WTC11 (cell line): ENCODE results near the gene APOO. TPM values are rescaled to one million over a fixed set of nuclear protein-coding genes. Genes with fewer than 3 reads are reported as not detected.

ENCODE experiments used
- ATAC-seq: fragments of 200-7000 bp; cut with Tn5 transposase; 2 replicates; pipeline ENCODE4 v1.10.0; 2021; ENCODE audit warnings: mild to moderate bottlenecking, moderate library complexity
- CTCF ChIA-PET: fragments of 300-600 bp; sonication (Branson Sonifier 250); formaldehyde crosslinking; loops from one replicate; lab custom pipeline; 2021; ENCODE audit warnings: antibody characterized with exemption; lab: Charles Lee
- POLR2A ChIA-PET: fragments of 350-600 bp; sonication (Branson Sonifier 250); formaldehyde crosslinking; loops from one replicate; lab custom pipeline; 2021; ENCODE audit warnings: antibody characterized with exemption; lab: Charles Lee
- DNase-seq: peaks from one replicate; pipeline ENCODE4 v3.0.0; 2021; ENCODE audit warnings: low spot score
- H3K27ac Mint-ChIP-seq: 2 replicates; pipeline ENCODE4 v1.8.0; 2021; ENCODE audit warnings: mixed read lengths
- H3K27me3 Mint-ChIP-seq: 2 replicates; pipeline ENCODE4 v1.8.0; 2021; ENCODE audit warnings: low read depth, mild to moderate bottlenecking, moderate library complexity, mixed read lengths
- H3K36me3 Mint-ChIP-seq: 2 replicates; pipeline ENCODE4 v1.8.0; 2021; ENCODE audit warnings: mixed read lengths
- H3K4me1 Mint-ChIP-seq: 2 replicates; pipeline ENCODE4 v1.8.0; 2022; ENCODE audit warnings: mixed read lengths
- H3K4me3 Mint-ChIP-seq: 2 replicates; pipeline ENCODE4 v1.8.0; 2021; ENCODE audit warnings: mild to moderate bottlenecking, moderate library complexity, mixed read lengths
- H3K9me3 Mint-ChIP-seq: 2 replicates; pipeline ENCODE4 v1.8.0; 2021; ENCODE audit warnings: mixed read lengths
- E2F1 ChIP-seq: sonication (generic); formaldehyde crosslinking; IDR thresholded peaks from 2 replicates; pipeline ENCODE4 v1.8.0; 2022; ENCODE audit warnings: mild to moderate bottlenecking, missing genetic modification reagents
- ESRRA ChIP-seq: sonication (generic); formaldehyde crosslinking; IDR thresholded peaks from 2 replicates; pipeline ENCODE4 v1.8.1; 2022; ENCODE audit warnings: mild to moderate bottlenecking, missing genetic modification reagents, borderline replicate concordance
- JAZF1 ChIP-seq: fragments of 250-450 bp; sonication (Bioruptor Pico); IDR thresholded peaks from 2 replicates; pipeline ENCODE4 v1.9.0; 2021; ENCODE audit warnings: moderate library complexity, mild to moderate bottlenecking, inconsistent platforms
- MAX ChIP-seq: sonication (generic); formaldehyde crosslinking; IDR thresholded peaks from 2 replicates; pipeline ENCODE4 v1.8.0; 2022; ENCODE audit warnings: mild to moderate bottlenecking, missing genetic modification reagents
- MXD4 ChIP-seq: fragments of 250-450 bp; sonication (Bioruptor Pico); IDR thresholded peaks from 2 replicates; pipeline ENCODE4 v1.8.0; 2021; ENCODE audit warnings: mild to moderate bottlenecking, moderate library complexity, borderline replicate concordance
- MYBL2 ChIP-seq: sonication (generic); formaldehyde crosslinking; IDR thresholded peaks from 2 replicates; pipeline ENCODE4 v1.8.1; 2023; ENCODE audit warnings: mild to moderate bottlenecking, moderate library complexity, missing genetic modification reagents
- NR2C2 ChIP-seq: sonication (generic); formaldehyde crosslinking; IDR thresholded peaks from 2 replicates; pipeline ENCODE4 v1.8.0; 2022; ENCODE audit warnings: mild to moderate bottlenecking, missing genetic modification reagents
- NR3C1 ChIP-seq: sonication (generic); formaldehyde crosslinking; conservative IDR thresholded peaks from 2 replicates; pipeline ENCODE4 v1.8.1; 2023; ENCODE audit warnings: low read depth, mild to moderate bottlenecking, missing genetic modification reagents
- PRRX2 ChIP-seq: fragments of 250-450 bp; sonication (Bioruptor Pico); IDR thresholded peaks from 2 replicates; pipeline ENCODE4 v1.8.0; 2021; ENCODE audit warnings: mild to moderate bottlenecking
- TCF7 ChIP-seq: sonication (generic); formaldehyde crosslinking; IDR thresholded peaks from 2 replicates; pipeline ENCODE4 v1.8.0; 2022; ENCODE audit warnings: mild to moderate bottlenecking, low read depth, missing genetic modification reagents, moderate library complexity
- ZNF138 ChIP-seq: sonication (generic); formaldehyde crosslinking; conservative IDR thresholded peaks from 2 replicates; pipeline ENCODE4 v1.8.1; 2022; ENCODE audit warnings: mild to moderate bottlenecking, moderate library complexity, missing genetic modification reagents
- ZNF219 ChIP-seq: sonication (generic); formaldehyde crosslinking; IDR thresholded peaks from 2 replicates; pipeline ENCODE4 v1.8.0; 2023; ENCODE audit warnings: missing genetic modification reagents, mild to moderate bottlenecking, borderline replicate concordance
- ZNF232 ChIP-seq: sonication (generic); formaldehyde crosslinking; IDR thresholded peaks from 2 replicates; pipeline ENCODE4 v1.8.0; 2022; ENCODE audit warnings: mild to moderate bottlenecking, missing genetic modification reagents
- ZNF317 ChIP-seq: sonication (generic); formaldehyde crosslinking; IDR thresholded peaks from 2 replicates; pipeline ENCODE4 v1.8.1; 2023; ENCODE audit warnings: low read depth, mild to moderate bottlenecking, moderate library complexity, missing genetic modification reagents, borderline replicate concordance
- total RNA-seq: library from RNA; stranded (reverse); gene quantifications from 3 replicates; pipeline ENCODE4 v1.2.3, GENCODE V29; 2021
- TF ChIP-seq, protein P1 (sequence below): sonication (generic); formaldehyde crosslinking; IDR thresholded peaks from 2 replicates; pipeline ENCODE4 v1.8.1; 2023; ENCODE audit warnings: mild to moderate bottlenecking, missing genetic modification reagents
- TF ChIP-seq, protein P2 (sequence below): sonication (generic); formaldehyde crosslinking; IDR thresholded peaks from 2 replicates; pipeline ENCODE4 v1.8.1; 2022; ENCODE audit warnings: low read depth, missing genetic modification reagents, borderline replicate concordance
- TF ChIP-seq, protein P3 (sequence below): sonication (generic); formaldehyde crosslinking; IDR thresholded peaks from 2 replicates; pipeline ENCODE4 v1.8.1; 2023; ENCODE audit warnings: mild to moderate bottlenecking, missing genetic modification reagents, moderate library complexity
- TF ChIP-seq, protein P4 (sequence below): sonication (generic); formaldehyde crosslinking; conservative IDR thresholded peaks from 2 replicates; pipeline ENCODE4 v1.8.1; 2022; ENCODE audit warnings: mild to moderate bottlenecking, missing genetic modification reagents
- TF ChIP-seq, protein P5 (sequence below): sonication (generic); formaldehyde crosslinking; IDR thresholded peaks from 2 replicates; pipeline ENCODE4 v1.8.1; 2022; ENCODE audit warnings: mild to moderate bottlenecking, moderate library complexity, missing genetic modification reagents
- TF ChIP-seq, protein P6 (sequence below): sonication (generic); formaldehyde crosslinking; IDR thresholded peaks from 2 replicates; pipeline ENCODE4 v1.8.0; 2023; ENCODE audit warnings: missing genetic modification reagents, mild to moderate bottlenecking, borderline replicate concordance
- TF ChIP-seq, protein P7 (sequence below): sonication (generic); formaldehyde crosslinking; IDR thresholded peaks from 2 replicates; pipeline ENCODE4 v1.8.1; 2023; ENCODE audit warnings: mild to moderate bottlenecking, missing genetic modification reagents, moderate library complexity

The APOO gene
- total RNA-seq, 1 experiment from 2014 or later, result 55.5 TPM

DNA sequence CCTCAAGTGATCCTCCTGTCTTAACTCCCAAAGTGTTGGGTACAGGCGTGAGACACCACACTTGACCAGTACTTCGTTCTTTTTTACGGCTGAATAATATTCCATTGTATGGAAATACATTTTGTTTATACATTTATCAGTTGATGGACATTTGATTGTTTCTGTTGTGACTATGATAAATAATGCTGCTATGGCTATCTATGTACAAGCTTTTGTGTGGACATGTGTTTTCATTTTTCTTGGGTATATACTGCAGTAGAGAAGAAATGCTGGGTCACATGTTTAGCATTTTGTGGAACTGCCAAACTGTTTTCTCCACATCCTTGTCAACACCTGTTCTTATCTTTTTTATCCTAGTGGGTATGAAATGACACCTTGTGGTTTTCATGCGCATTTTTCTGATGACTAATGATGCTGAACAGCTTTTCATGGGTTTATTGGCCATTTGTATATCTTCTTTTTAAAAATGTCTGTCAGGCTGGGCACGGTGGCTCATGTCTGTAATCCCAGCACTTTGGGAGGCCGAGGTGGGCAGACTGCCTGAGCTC is 87.4 kb downstream of the APOO start (continued):
- TF ChIP-seq TCF7 (CRISPR knock-in tag) (no peak), ZNF317 (CRISPR knock-in tag) (no peak), NR3C1 (CRISPR knock-in tag) (no peak), MXD4 (no peak), ZNF138 (CRISPR knock-in tag) (no peak), E2F1 (CRISPR knock-in tag) (no peak)
- TF ChIP-seq, protein P1, sequence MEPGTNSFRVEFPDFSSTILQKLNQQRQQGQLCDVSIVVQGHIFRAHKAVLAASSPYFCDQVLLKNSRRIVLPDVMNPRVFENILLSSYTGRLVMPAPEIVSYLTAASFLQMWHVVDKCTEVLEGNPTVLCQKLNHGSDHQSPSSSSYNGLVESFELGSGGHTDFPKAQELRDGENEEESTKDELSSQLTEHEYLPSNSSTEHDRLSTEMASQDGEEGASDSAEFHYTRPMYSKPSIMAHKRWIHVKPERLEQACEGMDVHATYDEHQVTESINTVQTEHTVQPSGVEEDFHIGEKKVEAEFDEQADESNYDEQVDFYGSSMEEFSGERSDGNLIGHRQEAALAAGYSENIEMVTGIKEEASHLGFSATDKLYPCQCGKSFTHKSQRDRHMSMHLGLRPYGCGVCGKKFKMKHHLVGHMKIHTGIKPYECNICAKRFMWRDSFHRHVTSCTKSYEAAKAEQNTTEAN (CRISPR knock-in tag), result no peak

- Mint-ChIP-seq H3K9me3 (no peaks in the 10 kb centered on the region), H3K36me3 (no peaks in the 10 kb centered on the region), H3K27me3 (no peaks in the 10 kb centered on the region), H3K27ac (no peak overlapping the region), H3K4me3 (no peak overlapping the region), H3K4me1 (no peaks in the 10 kb centered on the region)
- TF ChIP-seq, protein P2, sequence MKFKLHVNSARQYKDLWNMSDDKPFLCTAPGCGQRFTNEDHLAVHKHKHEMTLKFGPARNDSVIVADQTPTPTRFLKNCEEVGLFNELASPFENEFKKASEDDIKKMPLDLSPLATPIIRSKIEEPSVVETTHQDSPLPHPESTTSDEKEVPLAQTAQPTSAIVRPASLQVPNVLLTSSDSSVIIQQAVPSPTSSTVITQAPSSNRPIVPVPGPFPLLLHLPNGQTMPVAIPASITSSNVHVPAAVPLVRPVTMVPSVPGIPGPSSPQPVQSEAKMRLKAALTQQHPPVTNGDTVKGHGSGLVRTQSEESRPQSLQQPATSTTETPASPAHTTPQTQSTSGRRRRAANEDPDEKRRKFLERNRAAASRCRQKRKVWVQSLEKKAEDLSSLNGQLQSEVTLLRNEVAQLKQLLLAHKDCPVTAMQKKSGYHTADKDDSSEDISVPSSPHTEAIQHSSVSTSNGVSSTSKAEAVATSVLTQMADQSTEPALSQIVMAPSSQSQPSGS, result no peak
- TF ChIP-seq NR3C1 (CRISPR knock-in tag), result no peak
- TF ChIP-seq, protein P3, sequence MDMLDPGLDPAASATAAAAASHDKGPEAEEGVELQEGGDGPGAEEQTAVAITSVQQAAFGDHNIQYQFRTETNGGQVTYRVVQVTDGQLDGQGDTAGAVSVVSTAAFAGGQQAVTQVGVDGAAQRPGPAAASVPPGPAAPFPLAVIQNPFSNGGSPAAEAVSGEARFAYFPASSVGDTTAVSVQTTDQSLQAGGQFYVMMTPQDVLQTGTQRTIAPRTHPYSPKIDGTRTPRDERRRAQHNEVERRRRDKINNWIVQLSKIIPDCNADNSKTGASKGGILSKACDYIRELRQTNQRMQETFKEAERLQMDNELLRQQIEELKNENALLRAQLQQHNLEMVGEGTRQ (CRISPR knock-in tag), result no peak
- TF ChIP-seq PRRX2 (CRISPR knock-in tag), result no peak
- no peak for DNase-seq
- POLR2A ChIA-PET, result no interaction called here
- CTCF ChIA-PET, result no interaction called here
- ATAC-seq, result no peak
These were observed 88.1 kb downstream of the APOO start for GRCh38 chrX:23819385-23820234.

DNA sequence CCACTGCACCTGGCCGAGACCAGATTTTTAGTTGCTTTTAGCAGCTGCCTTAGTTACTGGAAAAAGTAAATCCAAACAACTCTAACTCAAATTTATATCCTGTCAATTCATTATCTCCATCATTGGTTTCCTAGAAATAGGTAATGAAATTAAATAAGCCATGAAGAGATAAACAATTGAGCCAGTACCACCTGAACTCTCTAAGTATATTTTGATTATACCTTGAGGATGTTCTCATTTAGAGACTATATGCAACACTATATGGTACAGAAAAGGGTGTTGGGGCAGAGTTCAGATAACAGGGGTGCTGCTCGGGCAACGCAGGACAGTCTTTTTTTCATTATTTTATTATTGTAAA is 89.8 kb downstream of the APOO start:
- H3K9me3 Mint-ChIP-seq, result no peaks in the 10 kb centered on the region
- no peaks in the 10 kb centered on the region for H3K27me3 Mint-ChIP-seq
- ATAC-seq (no peak), DNase-seq (no peak)
- no peaks in the 10 kb centered on the region for H3K36me3 Mint-ChIP-seq
- H3K27ac Mint-ChIP-seq, result no peak overlapping the region
- H3K4me3 Mint-ChIP-seq, result no peak overlapping the region
- ChIA-PET CTCF (no interaction called here), POLR2A (no interaction called here)
- no peaks in the 10 kb centered on the region for H3K4me1 Mint-ChIP-seq
- TF ChIP-seq NR2C2 (CRISPR knock-in tag) (no peak), MYBL2 (CRISPR knock-in tag) (no peak), JAZF1 (CRISPR knock-in tag) (no peak), ESRRA (no peak), MAX (no peak), ZNF232 (CRISPR knock-in tag) (no peak), ZNF219 (no peak)
- TF ChIP-seq, protein P4, sequence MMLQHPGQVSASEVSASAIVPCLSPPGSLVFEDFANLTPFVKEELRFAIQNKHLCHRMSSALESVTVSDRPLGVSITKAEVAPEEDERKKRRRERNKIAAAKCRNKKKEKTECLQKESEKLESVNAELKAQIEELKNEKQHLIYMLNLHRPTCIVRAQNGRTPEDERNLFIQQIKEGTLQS (CRISPR knock-in tag), result no peak
- TF ChIP-seq, protein P5, sequence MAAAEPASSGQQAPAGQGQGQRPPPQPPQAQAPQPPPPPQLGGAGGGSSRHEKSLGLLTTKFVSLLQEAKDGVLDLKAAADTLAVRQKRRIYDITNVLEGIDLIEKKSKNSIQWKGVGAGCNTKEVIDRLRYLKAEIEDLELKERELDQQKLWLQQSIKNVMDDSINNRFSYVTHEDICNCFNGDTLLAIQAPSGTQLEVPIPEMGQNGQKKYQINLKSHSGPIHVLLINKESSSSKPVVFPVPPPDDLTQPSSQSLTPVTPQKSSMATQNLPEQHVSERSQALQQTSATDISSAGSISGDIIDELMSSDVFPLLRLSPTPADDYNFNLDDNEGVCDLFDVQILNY, result no peak
- TF ChIP-seq, protein P6, sequence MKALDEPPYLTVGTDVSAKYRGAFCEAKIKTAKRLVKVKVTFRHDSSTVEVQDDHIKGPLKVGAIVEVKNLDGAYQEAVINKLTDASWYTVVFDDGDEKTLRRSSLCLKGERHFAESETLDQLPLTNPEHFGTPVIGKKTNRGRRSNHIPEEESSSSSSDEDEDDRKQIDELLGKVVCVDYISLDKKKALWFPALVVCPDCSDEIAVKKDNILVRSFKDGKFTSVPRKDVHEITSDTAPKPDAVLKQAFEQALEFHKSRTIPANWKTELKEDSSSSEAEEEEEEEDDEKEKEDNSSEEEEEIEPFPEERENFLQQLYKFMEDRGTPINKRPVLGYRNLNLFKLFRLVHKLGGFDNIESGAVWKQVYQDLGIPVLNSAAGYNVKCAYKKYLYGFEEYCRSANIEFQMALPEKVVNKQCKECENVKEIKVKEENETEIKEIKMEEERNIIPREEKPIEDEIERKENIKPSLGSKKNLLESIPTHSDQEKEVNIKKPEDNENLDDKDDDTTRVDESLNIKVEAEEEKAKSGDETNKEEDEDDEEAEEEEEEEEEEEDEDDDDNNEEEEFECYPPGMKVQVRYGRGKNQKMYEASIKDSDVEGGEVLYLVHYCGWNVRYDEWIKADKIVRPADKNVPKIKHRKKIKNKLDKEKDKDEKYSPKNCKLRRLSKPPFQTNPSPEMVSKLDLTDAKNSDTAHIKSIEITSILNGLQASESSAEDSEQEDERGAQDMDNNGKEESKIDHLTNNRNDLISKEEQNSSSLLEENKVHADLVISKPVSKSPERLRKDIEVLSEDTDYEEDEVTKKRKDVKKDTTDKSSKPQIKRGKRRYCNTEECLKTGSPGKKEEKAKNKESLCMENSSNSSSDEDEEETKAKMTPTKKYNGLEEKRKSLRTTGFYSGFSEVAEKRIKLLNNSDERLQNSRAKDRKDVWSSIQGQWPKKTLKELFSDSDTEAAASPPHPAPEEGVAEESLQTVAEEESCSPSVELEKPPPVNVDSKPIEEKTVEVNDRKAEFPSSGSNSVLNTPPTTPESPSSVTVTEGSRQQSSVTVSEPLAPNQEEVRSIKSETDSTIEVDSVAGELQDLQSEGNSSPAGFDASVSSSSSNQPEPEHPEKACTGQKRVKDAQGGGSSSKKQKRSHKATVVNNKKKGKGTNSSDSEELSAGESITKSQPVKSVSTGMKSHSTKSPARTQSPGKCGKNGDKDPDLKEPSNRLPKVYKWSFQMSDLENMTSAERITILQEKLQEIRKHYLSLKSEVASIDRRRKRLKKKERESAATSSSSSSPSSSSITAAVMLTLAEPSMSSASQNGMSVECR (CRISPR knock-in tag), result no peak
- TF ChIP-seq, protein P7, sequence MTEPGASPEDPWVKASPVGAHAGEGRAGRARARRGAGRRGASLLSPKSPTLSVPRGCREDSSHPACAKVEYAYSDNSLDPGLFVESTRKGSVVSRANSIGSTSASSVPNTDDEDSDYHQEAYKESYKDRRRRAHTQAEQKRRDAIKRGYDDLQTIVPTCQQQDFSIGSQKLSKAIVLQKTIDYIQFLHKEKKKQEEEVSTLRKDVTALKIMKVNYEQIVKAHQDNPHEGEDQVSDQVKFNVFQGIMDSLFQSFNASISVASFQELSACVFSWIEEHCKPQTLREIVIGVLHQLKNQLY (CRISPR knock-in tag), result no peak
